ENCODE data around the gene ADAMTS14.

The ADAMTS14 gene

GRCh38 chr10:70736525-70736924 lies 64.2 kb downstream of the ADAMTS14 start:
- DNase-seq: no peak

- DNase-seq: no peak
These were observed 64.9 kb downstream of the ADAMTS14 start for GRCh38 chr10:70737250-70737649.

- no peak for DNase-seq
These were observed 65.9 kb downstream of the ADAMTS14 start for GRCh38 chr10:70738006-70738760.

GRCh38 chr10:70738761-70739121 lies 66.4 kb downstream of the ADAMTS14 start:
- no peak for DNase-seq

GRCh38 chr10:70740406-70741288 lies 68.3 kb downstream of the ADAMTS14 start:
- DNase-seq: no peak

GRCh38 chr10:70742537-70743429 lies 70.5 kb downstream of the ADAMTS14 start:
- no peak for DNase-seq

- DNase-seq: no peak
These were observed 71.1 kb downstream of the ADAMTS14 start for GRCh38 chr10:70743430-70743788.

GRCh38 chr10:70743879-70744278 lies 71.6 kb downstream of the ADAMTS14 start:
- DNase-seq: no peak

- no peak for DNase-seq
These were observed 72.4 kb downstream of the ADAMTS14 start for GRCh38 chr10:70744617-70745143.

GRCh38 chr10:70745555-70745954 lies 73.2 kb downstream of the ADAMTS14 start:
- DNase-seq: no peak

GRCh38 chr10:70747192-70747965 lies 75.1 kb downstream of the ADAMTS14 start:
- no peak for DNase-seq

- no peak for DNase-seq
These were observed 76.0 kb downstream of the ADAMTS14 start for GRCh38 chr10:70748305-70748704.

GRCh38 chr10:70748801-70749573 lies 76.7 kb downstream of the ADAMTS14 start:
- DNase-seq: no peak

- DNase-seq: no peak
These were observed 77.5 kb downstream of the ADAMTS14 start for GRCh38 chr10:70749756-70750155.

- no peak for DNase-seq
These were observed 77.9 kb downstream of the ADAMTS14 start for GRCh38 chr10:70750156-70750703.

- DNase-seq: no peak
These were observed 79.0 kb downstream of the ADAMTS14 start for GRCh38 chr10:70751356-70751755.

- DNase-seq: no peak
These were observed 79.7 kb downstream of the ADAMTS14 start for GRCh38 chr10:70751991-70752390.

GRCh38 chr10:70752571-70752970 lies 80.3 kb downstream of the ADAMTS14 start:
- DNase-seq: no peak

GRCh38 chr10:70753026-70753663 lies 80.8 kb downstream of the ADAMTS14 start:
- no peak for DNase-seq

- DNase-seq: no peak
These were observed 81.7 kb downstream of the ADAMTS14 start for GRCh38 chr10:70753841-70754621.

All from NCI-H2029 (cell line).